ENCODE measurements around the gene UNC13B. TPM values are rescaled to one million over a fixed set of nuclear protein-coding genes. Genes with fewer than 3 reads are reported as not detected.

The UNC13B gene
- total RNA-seq, 1 experiment from 2014 or later = 9.8 TPM

GRCh38 chr9:35311891-35312639 lies 150.3 kb downstream of the UNC13B start:
- Histone ChIP-seq H3K79me2 (ENCODE audit: low read length) (no peaks in the 10 kb centered on the region), H3K9me3 (ENCODE audit: low read length) (no peaks in the 10 kb centered on the region), H4K20me1 (ENCODE audit: low read length) (no peaks in the 10 kb centered on the region), H3K27ac (ENCODE audit: low read length) (no peak overlapping the region), H3K4me2 (ENCODE audit: low read length) (no peak overlapping the region), H3K27me3 (ENCODE audit: low read length) (no peaks in the 10 kb centered on the region), H3K4me3 (ENCODE audit: low read length) (no peak overlapping the region), H3F3A (ENCODE audit: low read length, unreplicated experiment) (no peaks in the 10 kb centered on the region), H3K9ac (ENCODE audit: low read length) (no peak overlapping the region), H3K9me2 (replicated peaks; ENCODE audit: low read length) (no peaks in the 10 kb centered on the region), H2AFZ (ENCODE audit: low read length) (no peak overlapping the region), H3K36me3 (ENCODE audit: low read depth, low read length) (no peaks in the 10 kb centered on the region), H3K4me1 (ENCODE audit: insufficient read depth, low read length) (0 out of 2 replicates have a peak, but pooled peaks cover 4% of the 10 kb centered on the region)
- BruUV-seq (replicated peaks) = no TSS peak
- TF ChIP-seq EZH2 (IDR thresholded peaks at IDR 0.05; ENCODE audit: low read length, unreplicated experiment) (no peak), EZH2phosphoT487 (IDR thresholded peaks at IDR 0.05; ENCODE audit: borderline replicate concordance, low read length) (no peak)
- ChIA-PET CTCF (no interaction called here), POLR2A (ENCODE audit: unreplicated experiment) (interaction anchor here (0.7 kb wide), 1 partner anchor 35 kb away, joined by 8 read pairs; no protein-coding TSS in a partner anchor)
- DNase-seq (peak; percentile 11), ATAC-seq (peak; percentile 76)
- intact Hi-C loops (cut with micrococcal nuclease) = no loop called here

- 0 out of 2 replicates have a peak, but pooled peaks cover 4% of the 10 kb centered on the region for H3K4me1 ChIP-seq (ENCODE audit: insufficient read depth, low read length)
- no peaks in the 10 kb centered on the region; the same call in 1 of the 2 replicates for H3K36me3 ChIP-seq (ENCODE audit: low read depth, low read length)
- ChIA-PET CTCF (no interaction called here), POLR2A (ENCODE audit: unreplicated experiment) (no interaction called here)
- no peaks in the 10 kb centered on the region for H3K9me3 ChIP-seq (ENCODE audit: low read length)
- H2AFZ ChIP-seq (ENCODE audit: low read length) = no peak overlapping the region
- no peak overlapping the region for H3K9ac ChIP-seq (ENCODE audit: low read length)
- H4K20me1 ChIP-seq (ENCODE audit: low read length) = no peaks in the 10 kb centered on the region
- BruUV-seq (replicated peaks) = no TSS peak
- no peak overlapping the region for H3K27ac ChIP-seq (ENCODE audit: low read length)
- no peaks in the 10 kb centered on the region for H3K27me3 ChIP-seq (ENCODE audit: low read length)
- no peaks in the 10 kb centered on the region for H3K9me2 ChIP-seq (replicated peaks; ENCODE audit: low read length)
- H3K4me2 ChIP-seq (ENCODE audit: low read length) = no peak overlapping the region
- DNase-seq (no peak), ATAC-seq (no peak)
- H3F3A ChIP-seq (ENCODE audit: low read length, unreplicated experiment) = no peaks in the 10 kb centered on the region
- TF ChIP-seq EZH2phosphoT487 (IDR thresholded peaks at IDR 0.05; ENCODE audit: borderline replicate concordance, low read length) (no peak), CTCF (conservative IDR thresholded peaks at IDR 0.05; ENCODE audit: low read depth, low read length) (no peak), EZH2 (IDR thresholded peaks at IDR 0.05; ENCODE audit: low read length, unreplicated experiment) (no peak)
- no peaks in the 10 kb centered on the region for H3K79me2 ChIP-seq (ENCODE audit: low read length)
- no peak overlapping the region for H3K4me3 ChIP-seq (ENCODE audit: low read length)
- intact Hi-C loops (cut with micrococcal nuclease) = no loop called here
Measured at GRCh38 chr9:35313460-35313859, 151.7 kb downstream of the UNC13B start.

- H2AFZ ChIP-seq (ENCODE audit: low read length) = no peak overlapping the region
- H3K27me3 ChIP-seq (ENCODE audit: low read length) = no peaks in the 10 kb centered on the region
- no peak overlapping the region for H3K27ac ChIP-seq (ENCODE audit: low read length)
- ChIA-PET CTCF (no interaction called here), POLR2A (ENCODE audit: unreplicated experiment) (no interaction called here)
- no peak for DNase-seq
- no TSS peak for BruUV-seq (replicated peaks)
- no peak overlapping the region for H3K9ac ChIP-seq (ENCODE audit: low read length)
- no peaks in the 10 kb centered on the region for H3K9me3 ChIP-seq (ENCODE audit: low read length)
- H3K4me1 ChIP-seq (ENCODE audit: insufficient read depth, low read length) = 0 out of 2 replicates have a peak, but pooled peaks cover 4% of the 10 kb centered on the region
- TF ChIP-seq EZH2 (IDR thresholded peaks at IDR 0.05; ENCODE audit: low read length, unreplicated experiment) (no peak), EZH2phosphoT487 (IDR thresholded peaks at IDR 0.05; ENCODE audit: borderline replicate concordance, low read length) (no peak), CTCF (conservative IDR thresholded peaks at IDR 0.05; ENCODE audit: low read depth, low read length) (no peak)
- no peak for ATAC-seq
- H3K9me2 ChIP-seq (replicated peaks; ENCODE audit: low read length) = no peaks in the 10 kb centered on the region
- intact Hi-C loops (cut with micrococcal nuclease) = no loop called here
- no peak overlapping the region for H3K4me2 ChIP-seq (ENCODE audit: low read length)
- H3F3A ChIP-seq (ENCODE audit: low read length, unreplicated experiment) = no peaks in the 10 kb centered on the region
- H3K4me3 ChIP-seq (ENCODE audit: low read length) = no peak overlapping the region
- H4K20me1 ChIP-seq (ENCODE audit: low read length) = no peaks in the 10 kb centered on the region
- H3K36me3 ChIP-seq (ENCODE audit: low read depth, low read length) = no peaks in the 10 kb centered on the region; the same call in 1 of the 2 replicates
- no peaks in the 10 kb centered on the region for H3K79me2 ChIP-seq (ENCODE audit: low read length)
Measured at GRCh38 chr9:35313916-35314315, 152.1 kb downstream of the UNC13B start.
